ENCODE measurements around the gene CIPC.

Gene CIPC, protein sequence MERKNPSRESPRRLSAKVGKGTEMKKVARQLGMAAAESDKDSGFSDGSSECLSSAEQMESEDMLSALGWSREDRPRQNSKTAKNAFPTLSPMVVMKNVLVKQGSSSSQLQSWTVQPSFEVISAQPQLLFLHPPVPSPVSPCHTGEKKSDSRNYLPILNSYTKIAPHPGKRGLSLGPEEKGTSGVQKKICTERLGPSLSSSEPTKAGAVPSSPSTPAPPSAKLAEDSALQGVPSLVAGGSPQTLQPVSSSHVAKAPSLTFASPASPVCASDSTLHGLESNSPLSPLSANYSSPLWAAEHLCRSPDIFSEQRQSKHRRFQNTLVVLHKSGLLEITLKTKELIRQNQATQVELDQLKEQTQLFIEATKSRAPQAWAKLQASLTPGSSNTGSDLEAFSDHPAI

GRCh38 chr14:77097700-77098528, at the start of gene CIPC:
CIPC (plus strand) TSS chr14:77098258; CDS start chr14:77105709, 7,451 bp downstream.
- TF ChIP-seq, protein P1, sequence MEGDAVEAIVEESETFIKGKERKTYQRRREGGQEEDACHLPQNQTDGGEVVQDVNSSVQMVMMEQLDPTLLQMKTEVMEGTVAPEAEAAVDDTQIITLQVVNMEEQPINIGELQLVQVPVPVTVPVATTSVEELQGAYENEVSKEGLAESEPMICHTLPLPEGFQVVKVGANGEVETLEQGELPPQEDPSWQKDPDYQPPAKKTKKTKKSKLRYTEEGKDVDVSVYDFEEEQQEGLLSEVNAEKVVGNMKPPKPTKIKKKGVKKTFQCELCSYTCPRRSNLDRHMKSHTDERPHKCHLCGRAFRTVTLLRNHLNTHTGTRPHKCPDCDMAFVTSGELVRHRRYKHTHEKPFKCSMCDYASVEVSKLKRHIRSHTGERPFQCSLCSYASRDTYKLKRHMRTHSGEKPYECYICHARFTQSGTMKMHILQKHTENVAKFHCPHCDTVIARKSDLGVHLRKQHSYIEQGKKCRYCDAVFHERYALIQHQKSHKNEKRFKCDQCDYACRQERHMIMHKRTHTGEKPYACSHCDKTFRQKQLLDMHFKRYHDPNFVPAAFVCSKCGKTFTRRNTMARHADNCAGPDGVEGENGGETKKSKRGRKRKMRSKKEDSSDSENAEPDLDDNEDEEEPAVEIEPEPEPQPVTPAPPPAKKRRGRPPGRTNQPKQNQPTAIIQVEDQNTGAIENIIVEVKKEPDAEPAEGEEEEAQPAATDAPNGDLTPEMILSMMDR (IDR thresholded peaks at IDR 0.05), result no peak
- no peak for TF ChIP-seq ZFX (IDR thresholded peaks at IDR 0.05; ENCODE audit: borderline replicate concordance)
- H3K27ac ChIP-seq, result peak within 1 kb of the TSS; percentile 99

- H3K27ac ChIP-seq, result no peak overlapping the region
- no peak for TF ChIP-seq ZFX (IDR thresholded peaks at IDR 0.05; ENCODE audit: borderline replicate concordance)
- TF ChIP-seq, protein P1 (IDR thresholded peaks at IDR 0.05), result no peak
Measured at GRCh38 chr14:77051116-77051515, 46.9 kb upstream of the CIPC start.

DNA sequence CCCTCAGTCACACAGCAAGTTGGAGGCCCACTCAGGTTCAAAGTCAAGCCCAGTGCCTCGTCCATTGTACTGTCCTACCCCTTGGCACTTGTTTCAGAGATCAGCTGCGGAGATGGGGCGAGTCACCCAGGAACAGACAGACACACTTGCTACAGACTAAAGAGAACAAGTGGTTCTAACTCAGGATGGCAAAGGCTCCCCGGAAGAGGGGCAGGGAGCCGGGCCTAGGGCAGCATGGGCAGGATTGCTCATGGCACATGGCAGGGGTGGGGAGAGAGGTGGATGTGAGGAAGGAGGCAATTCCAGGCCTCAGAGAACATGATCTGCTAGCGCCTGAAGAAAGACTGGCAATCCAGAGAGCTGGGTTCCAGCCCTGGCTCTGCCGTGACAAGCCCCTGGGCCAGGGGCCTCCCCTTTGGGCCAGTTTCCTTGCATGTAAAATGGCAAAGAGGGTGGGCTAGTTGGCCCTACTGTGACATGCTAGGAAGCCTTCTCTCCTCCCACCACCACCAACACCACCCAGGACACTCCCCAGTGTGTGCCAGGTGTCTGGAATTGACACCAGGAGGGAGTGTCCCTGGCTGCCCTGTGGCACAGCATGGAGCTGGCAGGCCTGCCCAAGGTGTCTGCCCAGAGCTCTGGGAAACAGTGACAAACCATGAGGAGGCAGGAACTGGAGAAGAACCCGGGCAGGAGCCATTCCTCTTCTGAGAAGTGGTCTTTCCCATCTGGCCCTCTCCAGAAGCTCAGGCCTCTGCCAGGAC, 45.6 kb upstream of the CIPC start:
- TF ChIP-seq, protein P1 (IDR thresholded peaks at IDR 0.05), result no peak
- TF ChIP-seq ZFX (IDR thresholded peaks at IDR 0.05; ENCODE audit: borderline replicate concordance), result no peak
- no peak overlapping the region for H3K27ac ChIP-seq

GRCh38 chr14:77053046-77053841, 44.8 kb upstream of the CIPC start:
- no peak overlapping the region for H3K27ac ChIP-seq
- TF ChIP-seq ZFX (IDR thresholded peaks at IDR 0.05; ENCODE audit: borderline replicate concordance), result no peak
- TF ChIP-seq, protein P1 (IDR thresholded peaks at IDR 0.05), result peak; percentile 87

GRCh38 chr14:77055306-77055705, 42.8 kb upstream of the CIPC start:
- H3K27ac ChIP-seq, result no peak overlapping the region
- TF ChIP-seq ZFX (IDR thresholded peaks at IDR 0.05; ENCODE audit: borderline replicate concordance), result no peak
- TF ChIP-seq, protein P1 (IDR thresholded peaks at IDR 0.05), result no peak

DNA sequence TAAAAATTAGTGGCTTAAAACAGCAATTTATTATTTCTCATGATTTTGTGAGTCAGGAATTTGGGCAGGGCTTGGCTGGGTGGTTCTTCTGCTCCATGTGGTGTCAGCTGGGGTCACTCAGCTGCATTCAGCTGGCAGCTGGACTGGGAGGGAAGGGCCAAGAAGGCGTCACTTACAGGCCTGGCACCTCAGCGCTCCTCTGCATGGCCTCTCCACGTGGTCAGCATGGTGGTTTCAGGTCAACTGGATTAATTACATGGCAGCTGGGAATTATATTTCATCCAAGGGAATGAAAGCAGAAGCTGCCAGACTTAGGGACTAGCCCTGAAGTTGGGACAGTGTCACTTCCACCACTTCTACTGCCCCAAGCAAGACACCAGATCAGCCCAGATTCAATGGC, 42.1 kb upstream of the CIPC start:
- no peak for TF ChIP-seq ZFX (IDR thresholded peaks at IDR 0.05; ENCODE audit: borderline replicate concordance)
- TF ChIP-seq, protein P1 (IDR thresholded peaks at IDR 0.05), result no peak
- no peak overlapping the region for H3K27ac ChIP-seq
